HG03520 (cell line): Measurements from ENCODE around the gene FAU.

Source experiments
- ATAC-seq: cut with Tn5 transposase; IDR thresholded peaks from one replicate; pipeline ENCODE4 v1.9.1; 2021; ENCODE audit warnings: mild to moderate bottlenecking, moderate library complexity; ENCODE audit not compliant: unreplicated experiment

Gene FAU

GRCh38 chr11:65109231-65110198 lies 12.4 kb downstream of the FAU start:
- no peak for ATAC-seq

DNA sequence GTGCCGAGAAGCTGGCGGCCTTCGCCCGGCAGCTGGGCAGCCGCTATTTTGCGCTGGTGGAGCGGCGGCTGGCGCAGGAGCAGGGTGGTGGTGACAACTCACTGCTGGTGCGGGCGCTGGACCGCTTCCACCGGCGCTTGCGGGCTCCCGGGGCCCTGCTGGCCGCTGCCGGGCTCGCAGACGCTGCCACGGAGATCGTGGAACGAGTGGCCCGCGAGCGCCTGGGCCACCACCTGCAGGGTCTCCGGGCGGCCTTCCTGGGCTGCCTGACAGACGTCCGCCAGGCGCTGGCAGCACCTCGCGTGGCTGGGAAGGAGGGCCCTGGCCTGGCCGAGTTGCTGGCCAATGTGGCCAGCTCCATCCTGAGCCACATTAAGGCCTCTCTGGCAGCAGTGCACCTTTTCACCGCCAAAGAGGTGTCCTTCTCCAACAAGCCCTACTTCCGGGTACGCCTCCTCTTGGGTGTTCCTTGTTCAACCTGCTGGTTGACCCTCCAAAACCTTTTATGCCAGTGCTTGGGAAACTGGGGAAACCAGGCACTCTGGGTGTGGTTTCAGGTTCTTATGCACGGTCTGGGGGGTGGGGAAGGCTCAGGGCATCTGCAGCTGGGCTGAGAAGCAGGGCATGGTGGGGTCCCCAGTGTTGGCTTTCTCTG lies 13.3 kb downstream of the FAU start:
- ATAC-seq, result no peak

- ATAC-seq, result no peak
Observed at GRCh38 chr11:65107751-65108468, 14.0 kb downstream of the FAU start.

- no peak for ATAC-seq
Observed at GRCh38 chr11:65107078-65107477, 14.9 kb downstream of the FAU start.

DNA sequence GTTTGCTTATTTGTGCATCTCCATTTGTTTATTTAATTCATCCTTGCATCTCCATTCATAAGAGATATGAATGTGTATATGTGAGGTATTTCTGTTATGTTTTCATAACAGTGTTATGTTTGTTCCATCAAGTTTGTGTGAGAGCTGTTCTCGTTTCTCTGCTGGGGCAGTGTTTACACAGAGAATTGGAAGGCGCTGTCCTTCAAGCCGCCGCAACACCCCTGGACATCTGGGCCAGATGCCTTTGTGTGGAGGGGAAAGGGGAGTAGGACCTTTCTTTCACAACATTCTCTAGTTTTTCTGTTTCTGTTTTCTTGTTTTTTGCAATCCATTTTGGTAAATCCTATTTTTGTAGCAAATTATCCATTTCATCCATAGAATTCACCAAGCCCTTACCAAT lies 17.3 kb downstream of the FAU start:
- ATAC-seq, result no peak

DNA sequence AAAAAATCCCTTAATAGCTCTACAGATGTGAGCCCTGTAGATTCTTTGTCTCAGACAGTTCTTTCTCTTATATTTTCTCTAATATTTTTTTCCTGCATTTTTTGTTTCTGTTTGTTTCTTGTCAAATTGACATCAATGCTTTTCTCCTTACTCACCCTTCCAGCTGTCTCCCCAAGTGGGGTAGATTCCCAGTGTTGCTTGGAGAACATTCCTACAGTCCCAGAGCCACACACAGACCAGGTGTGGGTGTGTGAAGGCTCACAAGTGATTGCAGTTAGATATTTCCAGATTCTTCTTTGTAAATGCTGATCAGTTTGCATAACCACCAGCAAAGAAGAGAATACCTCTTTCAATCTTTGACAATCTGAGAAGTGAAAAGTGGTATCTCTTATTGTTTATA lies 18.5 kb downstream of the FAU start:
- ATAC-seq, result no peak

GRCh38 chr11:65102142-65103095 lies 19.5 kb downstream of the FAU start:
- no peak for ATAC-seq

DNA sequence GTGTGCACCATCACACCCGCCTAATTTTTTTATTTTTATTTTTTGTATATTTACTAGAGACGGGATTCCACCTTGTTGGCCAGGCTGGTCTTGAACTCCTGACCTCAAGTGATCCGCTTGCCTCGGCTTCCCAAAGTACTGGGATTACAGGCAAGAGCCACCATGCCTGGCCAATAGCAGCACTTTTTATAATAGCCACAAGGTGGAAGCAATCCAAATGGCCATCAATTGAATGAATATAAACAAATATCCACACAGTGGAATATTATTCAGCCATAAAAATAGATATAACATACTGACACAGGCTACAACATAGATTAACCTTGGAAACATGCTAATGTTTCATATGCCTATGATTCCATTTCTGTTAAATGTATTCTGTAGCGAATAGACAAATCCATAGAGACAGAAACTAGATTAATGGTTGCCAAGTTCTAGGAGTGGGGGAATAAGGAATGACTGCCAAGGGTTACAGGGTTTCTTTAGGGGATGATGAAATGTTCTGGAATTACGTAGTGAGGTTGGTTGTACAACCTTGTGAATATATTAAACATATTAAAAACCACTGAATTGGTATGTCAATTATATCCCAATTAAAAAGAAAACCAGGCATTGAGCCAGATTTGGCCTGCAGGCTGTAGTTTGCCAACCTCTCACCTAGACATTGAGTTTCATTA lies 21.1 kb downstream of the FAU start:
- no peak for ATAC-seq

GRCh38 chr11:65096926-65097325 lies 25.0 kb downstream of the FAU start:
- no peak for ATAC-seq

DNA sequence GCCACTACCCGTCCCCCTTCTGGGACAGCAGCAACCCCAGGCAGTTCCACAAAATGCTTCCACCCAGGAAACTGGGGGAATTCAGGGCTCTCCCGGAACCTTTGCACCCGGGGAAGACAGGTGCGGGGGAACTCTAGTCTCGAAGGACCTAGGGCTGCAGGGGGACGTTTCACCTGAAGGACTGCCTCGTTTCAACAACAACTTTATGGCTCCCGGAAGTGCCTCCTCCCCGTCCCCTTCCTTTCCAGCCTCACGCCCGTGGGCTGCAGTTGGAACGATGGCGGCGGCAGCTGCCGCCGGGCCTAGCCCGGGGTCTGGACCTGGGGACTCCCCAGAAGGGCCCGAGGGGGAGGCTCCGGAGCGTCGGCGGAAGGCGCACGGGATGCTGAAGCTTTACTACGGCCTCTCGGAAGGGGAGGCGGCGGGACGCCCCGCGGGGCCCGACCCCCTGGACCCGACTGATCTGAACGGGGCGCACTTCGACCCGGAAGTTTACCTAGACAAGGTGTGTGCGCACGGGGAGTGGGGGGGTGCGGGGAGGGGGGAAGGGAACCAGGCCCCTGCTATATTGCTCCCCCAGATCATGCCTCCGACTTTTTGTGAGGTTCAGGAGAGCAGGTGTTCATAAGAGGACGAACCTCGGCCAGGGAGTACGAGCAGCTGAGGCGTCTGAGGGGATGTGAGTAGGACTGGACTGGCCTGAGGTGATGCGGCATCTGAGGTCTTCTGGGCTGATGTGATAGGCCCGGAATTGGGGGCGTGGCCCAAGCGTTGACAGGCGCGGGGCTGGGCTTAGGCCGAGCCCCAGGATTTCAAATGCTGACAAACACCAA lies 25.7 kb downstream of the FAU start, which contains the start of gene VPS51:
TSS of gene VPS51 (plus strand) at position 241 of the 833 bp plus-strand sequence. CDS start at position 278, 37 bp downstream.
- peak; percentile 62 for ATAC-seq

DNA sequence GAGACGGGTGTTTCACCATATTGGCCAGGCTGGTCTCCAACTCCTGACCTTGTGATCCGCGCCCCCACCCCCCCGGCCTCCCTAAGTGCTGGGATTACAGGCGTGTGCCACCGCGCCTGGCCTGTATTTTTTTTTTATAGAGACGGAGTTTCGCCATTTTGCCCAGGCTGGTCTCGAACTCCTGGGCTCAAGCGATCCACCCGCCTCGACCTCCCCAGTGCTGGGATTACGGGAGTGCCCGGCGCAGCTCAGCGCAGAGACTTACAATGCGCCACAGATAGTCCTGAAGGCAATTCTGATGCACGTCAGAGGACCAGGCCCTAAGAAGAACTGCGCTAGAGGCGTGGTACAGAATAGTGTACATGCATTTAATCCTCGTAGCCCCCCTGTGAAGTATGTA lies 26.5 kb downstream of the FAU start:
- ATAC-seq, result no peak

DNA sequence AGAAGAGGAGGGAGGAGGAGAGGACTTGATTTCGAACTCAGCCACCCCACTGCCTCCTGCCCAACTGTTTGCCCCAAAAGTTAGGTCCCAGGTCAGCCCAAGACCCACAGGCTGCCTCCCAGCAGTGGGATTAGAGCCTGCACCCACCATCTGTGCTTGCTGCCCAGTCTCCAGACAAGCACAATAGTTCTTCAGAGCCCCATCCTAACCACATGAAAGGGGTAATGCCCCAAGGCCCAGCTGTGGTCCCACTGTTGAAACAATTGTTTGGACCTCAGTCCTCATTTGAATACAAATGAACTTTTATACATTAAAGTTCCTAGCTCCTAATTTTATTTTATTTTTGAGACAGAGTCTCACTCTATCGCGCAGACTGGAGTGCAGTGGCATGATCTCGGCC lies 31.3 kb downstream of the FAU start:
- ATAC-seq, result no peak

GRCh38 chr11:65089621-65090020 lies 32.3 kb downstream of the FAU start:
- no peak for ATAC-seq

DNA sequence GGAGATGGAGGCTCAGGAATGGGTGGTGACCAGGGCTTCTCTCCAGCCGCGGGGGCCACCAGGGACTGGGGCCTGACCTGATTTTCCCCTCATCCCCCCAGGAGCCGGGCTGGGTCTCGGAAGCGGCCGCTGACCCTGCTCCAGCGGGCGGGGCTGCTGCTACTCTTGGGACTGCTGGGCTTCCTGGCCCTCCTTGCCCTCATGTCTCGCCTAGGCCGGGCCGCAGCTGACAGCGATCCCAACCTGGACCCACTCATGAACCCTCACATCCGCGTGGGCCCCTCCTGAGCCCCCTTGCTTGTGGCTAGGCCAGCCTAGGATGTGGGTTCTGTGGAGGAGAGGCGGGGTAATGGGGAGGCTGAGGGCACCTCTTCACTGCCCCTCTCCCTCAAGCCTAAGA lies 34.1 kb downstream of the FAU start:
- ATAC-seq, result no peak

- ATAC-seq, result no peak
Observed at GRCh38 chr11:65087216-65087615, 34.7 kb downstream of the FAU start.

DNA sequence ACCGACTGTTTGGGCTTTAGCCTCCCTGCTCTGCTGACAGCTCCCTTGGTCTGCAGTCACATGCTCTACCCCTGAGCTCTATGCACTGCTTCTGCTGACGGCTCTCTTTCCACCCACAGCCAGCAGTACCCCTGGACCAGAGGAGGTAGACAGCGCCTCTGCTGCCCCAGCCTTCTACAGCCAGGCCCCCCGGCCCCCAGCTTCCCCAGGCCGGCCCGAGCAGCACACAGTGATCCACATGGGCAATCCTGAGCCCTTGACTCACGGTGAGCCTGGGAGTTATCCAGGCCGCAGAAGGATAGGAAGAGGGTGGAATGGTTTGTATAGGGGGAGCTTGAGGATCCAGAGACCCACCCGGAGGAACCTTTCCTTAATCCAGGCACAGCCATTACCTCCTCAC lies 35.1 kb downstream of the FAU start:
- ATAC-seq, result no peak

- no peak for ATAC-seq
Observed at GRCh38 chr11:65085446-65085845, 36.5 kb downstream of the FAU start.

DNA sequence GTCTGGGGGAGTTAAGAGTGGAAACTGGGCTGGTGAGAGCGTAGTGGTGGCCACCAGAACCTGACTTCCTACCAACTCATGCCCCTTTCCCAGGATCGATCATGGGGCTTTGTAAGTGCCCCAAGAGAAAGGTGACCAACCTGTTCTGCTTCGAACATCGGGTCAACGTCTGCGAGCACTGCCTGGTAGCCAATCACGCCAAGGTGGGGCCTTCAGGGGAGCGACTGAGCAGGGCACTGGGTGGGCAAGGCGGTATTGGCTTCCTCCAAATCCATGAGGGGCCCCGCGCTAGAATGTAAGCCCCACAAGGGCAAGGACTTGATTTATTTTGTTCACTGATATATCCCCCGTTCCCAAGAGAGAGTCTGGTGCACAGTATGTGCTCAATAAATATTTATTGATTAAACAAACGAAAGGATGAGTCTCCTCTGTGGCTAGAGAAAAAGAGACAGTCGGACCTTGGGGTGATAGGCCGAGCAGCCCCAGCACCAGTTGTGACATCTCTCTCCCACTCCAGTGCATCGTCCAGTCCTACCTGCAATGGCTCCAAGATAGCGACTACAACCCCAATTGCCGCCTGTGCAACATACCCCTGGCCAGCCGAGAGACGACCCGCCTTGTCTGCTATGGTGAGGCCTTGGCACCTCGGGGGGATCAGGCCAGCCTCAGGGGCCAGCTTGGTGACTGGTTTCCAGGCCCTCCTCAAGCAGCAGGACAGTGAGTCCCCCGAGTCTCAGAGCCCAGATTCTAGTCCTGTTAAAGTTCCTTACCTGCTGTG lies 37.1 kb downstream of the FAU start:
- ATAC-seq, result no peak
